ENCODE data around the gene RAPGEF6.
"Not testable (repeated sequence)": the region's sequence is repeated elsewhere in the genome, so short reads cannot be mapped to it uniquely, and the experiment has no call there.

The RAPGEF6 gene

DNA sequence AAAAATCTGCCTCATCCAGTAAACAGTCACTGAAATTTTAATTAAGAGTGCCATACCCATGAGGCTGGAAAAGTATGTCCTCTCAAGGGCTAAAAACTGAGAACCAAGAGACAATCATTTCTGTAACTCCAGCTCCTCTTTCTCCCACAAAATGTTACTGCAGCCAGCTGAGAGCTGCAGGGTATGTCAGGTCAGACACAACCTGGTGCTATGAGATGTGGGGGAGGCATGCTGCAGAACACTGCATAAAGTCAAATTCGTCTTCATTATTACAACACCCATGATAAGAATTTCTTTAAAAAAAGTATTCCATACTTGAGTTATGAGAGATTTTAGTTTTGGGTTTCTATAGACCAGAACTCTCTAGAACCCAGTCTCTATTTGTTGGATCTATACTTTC, 209.0 kb downstream of the RAPGEF6 start:
- no peak for DNase-seq (ENCODE audit: low read depth)

DNA sequence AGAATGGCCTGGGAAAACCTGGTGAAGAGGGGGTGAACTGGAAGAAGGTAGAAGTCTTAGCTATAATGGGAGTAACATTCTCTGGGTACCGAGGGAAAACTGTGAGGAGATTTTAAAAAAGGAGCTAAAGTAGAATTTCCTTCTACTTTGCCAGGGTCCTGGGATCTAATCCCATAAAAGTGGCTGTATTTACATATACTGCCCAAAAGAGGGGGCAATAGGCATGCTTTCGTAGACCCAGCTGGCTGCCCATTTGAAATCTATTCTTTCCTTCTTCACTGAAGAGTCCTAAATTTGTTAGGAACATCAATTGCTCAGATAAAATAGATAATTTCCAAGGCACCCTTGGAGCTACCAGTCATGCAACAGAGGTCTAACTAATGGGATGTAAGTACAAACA, 212.0 kb downstream of the RAPGEF6 start:
- no peak for DNase-seq (ENCODE audit: low read depth)

DNA sequence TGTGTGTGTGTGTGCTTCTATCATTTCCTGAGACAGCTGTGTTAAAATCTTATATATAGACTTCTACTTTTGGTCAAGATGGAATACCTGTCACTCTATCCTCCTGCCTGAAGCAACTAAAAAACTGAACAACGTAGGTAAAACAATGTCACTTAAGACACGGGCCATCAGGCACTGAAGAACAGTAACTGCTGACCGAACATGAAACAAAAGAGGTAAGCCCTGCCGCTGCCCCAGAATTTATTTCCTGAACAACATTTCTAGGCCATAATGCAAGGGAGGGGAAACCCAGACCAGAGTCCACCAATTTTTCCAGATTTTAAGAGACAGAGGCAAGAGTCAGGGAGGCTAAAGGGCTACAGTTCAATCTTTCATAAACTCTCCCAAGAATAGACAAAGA, 215.2 kb downstream of the RAPGEF6 start:
- DNase-seq (ENCODE audit: low read depth): no peak

DNA sequence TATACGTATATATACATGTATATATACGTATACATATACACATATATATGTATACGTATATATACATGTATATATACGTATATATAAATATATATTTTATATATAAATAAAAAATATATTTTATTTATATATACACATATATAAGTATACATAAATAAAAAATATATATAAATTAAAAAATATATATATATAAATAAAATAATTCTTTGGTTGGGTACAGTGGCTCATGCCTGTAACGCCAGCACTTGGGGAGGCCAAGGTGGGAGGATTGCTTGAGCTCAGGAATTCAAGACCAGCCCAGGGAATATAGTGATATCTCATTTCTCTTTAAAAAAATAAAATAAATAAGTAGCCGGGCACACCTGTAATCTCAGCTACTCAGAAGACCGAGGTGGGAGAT, 216.2 kb downstream of the RAPGEF6 start:
- no peak for DNase-seq (ENCODE audit: low read depth)

DNA sequence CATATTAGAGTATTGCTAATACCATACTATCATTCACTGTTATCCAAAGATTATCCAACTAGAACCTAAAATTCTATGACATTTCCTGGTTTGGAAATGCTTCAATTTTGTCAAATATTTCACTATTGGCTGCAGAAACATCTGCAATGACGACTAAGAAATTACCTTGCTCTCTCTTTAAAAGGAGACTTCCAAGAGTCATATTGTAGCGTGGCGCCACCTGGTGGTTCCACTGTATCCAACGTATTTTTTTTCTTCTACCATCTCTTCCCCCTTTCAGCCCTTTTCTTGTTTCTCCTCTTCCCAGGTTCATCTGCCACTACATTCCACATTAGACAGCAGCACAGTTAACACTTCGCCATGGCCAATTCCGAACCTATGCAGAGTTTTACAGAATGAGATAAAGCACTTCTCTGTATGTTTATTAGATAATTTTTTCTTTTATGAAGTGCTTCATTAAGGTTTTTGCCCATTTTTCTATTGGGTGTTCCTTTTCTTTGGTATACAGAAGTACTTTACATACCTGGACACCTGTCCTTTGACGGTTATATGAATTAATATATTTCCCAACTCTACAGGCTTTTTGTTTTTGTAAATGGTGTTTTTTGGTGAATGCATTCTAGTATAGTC, 217.7 kb downstream of the RAPGEF6 start:
- DNase-seq (ENCODE audit: low read depth): peak; percentile 67

DNA sequence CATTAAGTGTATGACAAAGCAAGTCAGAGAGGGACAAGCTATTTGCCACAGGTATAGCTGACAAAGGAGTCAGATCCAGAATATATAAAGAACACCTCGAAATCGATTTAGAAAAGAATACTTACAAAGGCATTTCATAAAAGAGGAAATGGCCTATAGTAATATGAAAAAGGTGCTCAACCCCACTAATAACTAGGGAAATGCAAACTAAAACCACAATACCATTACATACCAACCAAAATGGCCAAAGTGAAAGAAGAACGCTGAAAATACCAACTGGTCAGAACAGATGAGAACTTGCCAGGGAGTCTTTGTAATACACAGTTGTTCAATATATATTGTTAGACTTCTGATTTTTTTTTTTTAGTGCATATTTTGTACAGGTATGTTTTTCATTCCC, 218.3 kb downstream of the RAPGEF6 start:
- no peak for DNase-seq (ENCODE audit: low read depth)

DNA sequence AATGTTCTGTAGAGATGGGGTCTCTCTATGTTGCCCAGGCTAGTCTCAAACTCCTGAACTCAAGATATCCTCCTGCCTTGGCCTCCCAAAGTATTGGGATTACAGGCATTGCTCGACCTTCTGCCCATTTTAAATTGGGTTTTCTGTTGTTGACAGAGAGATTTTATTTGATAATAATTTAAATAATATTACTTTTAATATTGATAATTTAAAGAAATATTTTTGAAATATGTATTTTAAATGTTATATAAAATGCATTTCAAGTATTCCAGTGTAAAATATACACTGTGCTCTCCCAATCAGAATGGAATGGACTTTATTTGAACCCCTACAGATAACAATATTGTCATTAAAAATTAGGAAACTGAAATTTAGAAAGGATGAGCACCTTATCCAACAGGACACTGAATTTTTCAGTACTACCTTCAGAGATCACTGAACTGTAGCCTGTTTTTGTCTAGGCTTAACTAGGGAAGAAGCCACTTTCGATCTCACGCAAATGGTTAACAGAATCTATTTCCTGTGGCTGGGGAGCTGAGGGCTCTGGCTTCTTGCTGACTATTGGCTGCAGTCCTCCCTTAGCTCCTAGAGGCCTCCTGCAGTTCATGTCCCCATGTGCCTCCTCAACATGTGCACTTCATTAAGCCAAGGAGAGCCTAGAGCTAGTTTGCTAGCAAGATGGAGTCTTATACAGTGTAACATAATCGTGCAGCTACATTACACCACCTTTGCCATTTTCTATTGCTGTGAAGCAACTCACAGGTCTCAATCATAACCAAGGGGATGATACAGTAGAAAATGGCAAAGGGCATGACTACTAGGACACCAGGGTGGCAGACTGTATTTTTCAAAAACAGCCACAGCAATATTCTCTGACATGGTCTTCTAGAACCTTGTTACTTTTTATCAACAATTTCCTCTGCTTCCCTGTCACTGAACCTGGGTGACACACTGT, 221.1 kb downstream of the RAPGEF6 start:
- DNase-seq (ENCODE audit: low read depth): no peak

DNA sequence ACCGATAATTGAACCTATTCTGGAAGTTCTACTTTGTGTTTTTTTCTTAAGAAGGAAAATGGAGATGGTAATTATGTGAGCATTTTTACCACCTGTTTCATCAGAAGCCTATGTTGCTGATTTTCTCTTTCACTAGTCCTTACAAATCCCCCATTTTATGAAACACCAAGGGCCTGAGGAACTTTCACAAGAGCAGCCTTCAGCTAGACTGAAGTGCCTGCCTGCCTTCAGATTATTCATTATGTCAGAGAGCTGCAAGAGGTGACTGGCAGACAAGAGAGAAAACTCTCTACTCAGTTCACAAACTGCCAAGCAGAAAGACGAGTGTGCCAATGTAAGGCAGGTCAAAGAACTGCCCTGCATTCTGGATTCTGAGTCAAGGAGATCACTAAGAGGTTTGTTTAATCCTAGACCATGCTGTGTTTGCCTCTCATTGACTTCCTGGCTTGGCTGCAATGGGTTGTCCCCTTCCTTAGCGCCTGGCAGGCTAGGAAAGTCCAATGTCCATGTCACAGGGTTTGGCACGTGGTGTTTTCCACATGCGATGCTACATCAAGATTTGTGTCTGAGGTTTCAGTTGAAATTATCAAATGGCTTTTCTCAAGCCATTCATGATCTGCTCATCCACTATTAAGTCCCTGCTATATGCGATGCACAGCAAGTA, 227.9 kb downstream of the RAPGEF6 start:
- no peak for DNase-seq (ENCODE audit: low read depth)

DNA sequence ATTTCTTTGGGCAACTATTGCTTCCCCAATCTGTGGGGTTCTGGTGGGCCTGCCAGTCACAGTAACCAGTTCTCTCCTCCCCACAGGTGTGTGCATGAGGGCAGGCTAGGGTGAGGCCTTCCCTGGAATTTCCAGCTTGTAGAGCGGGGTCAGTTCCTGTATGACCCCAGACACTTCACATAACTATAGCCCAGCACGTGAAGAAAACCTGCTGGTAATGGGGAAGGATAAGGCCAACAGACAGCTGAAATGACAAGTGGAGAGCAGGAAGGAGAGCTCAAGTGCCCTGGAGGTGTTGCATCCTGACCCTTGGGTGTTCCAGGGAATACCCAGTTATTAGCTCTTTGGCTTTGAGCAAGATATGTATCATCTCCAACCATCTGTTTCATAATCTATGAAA, 229.0 kb downstream of the RAPGEF6 start:
- DNase-seq (ENCODE audit: low read depth): no peak

DNA sequence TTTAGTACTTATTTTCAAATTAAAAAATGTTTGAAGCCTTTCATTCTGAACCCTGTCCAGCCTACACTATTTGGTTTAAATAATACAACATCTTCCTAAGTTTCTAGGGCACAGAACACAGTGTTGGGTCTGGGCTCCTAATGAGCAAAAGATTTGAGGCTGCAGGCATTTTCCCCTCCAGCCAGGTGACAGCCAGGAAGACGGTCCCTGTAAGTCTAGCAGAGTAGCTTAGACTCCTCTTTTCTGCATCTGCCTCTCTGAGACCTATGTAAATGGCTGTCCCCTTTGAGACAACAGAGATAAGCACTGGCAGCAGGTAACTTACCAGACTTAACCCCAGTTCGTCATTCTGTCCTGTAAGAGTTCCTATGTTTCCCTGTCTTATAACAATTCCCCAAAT, 229.4 kb downstream of the RAPGEF6 start:
- DNase-seq (ENCODE audit: low read depth): no peak

DNA sequence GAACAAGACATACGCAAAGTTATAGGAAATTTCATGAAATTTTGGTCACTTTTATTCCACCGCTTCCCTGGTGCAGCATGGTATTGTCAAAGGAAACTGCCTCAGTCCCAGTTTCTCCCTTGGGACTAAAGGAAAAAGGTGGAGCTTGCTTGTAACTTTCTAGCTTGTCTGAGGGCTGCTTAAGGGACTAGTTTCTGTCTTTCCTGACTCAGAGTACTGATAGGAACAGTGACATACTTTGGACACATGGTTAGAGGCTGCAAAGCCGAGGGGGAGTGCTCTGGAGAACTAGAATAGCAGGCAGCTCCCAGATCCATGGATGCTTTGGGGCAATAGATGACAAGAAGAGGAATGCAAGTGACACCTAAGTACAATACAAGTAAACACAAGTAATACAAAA, 234.4 kb downstream of the RAPGEF6 start:
- no peak for DNase-seq (ENCODE audit: low read depth)

DNA sequence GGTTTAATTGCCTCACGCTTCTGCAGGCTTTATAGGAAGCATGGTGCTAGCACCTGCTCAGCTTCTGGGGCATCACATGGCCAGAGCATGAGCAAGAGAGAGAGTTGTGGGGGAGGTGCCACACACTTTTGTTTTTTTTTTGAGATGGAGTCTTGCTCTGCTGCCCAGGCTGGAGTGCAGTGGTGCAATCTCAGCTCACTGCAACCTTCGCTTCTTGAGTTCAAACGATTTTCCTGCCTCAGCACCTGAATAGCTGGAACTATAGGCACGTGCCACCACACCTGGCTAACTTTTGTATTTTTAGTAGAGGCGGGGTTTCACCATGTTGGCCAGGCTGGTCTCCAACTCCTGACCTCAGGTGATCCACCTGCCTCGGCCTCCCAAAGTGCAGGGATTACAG, 236.0 kb downstream of the RAPGEF6 start:
- DNase-seq (ENCODE audit: low read depth): not testable (repeated sequence)

DNA sequence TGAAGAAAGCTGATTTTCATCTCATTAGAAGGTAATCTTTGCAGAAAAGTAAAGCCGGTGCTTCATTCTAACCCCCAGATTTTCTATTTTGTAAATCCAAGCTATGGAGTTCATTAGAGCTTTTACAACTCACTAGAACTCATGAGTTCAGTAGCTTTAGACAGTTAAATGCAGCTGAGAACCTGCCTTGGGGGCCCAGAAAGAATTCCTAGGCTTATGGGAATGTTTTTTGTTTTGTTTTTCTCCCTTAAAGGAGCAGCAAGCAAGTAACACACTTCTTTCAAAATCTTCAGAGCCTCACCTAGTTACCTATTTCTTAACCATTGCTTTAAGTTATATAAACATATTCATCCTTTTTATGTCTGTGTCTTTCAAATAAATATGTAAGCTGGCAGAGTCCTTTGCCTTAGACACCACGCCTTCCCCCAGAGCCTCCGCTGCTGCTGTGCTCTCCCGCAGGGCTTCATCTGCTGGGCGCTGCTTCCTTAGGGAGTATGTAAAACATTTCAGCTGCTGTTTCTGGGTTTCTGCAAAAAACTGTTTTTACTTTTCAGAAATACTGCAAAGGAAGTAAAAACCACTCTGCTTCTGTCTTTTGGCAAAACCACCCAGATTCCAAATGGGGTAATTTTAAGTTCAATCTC, 238.3 kb downstream of the RAPGEF6 start:
- DNase-seq (ENCODE audit: low read depth): no peak

DNA sequence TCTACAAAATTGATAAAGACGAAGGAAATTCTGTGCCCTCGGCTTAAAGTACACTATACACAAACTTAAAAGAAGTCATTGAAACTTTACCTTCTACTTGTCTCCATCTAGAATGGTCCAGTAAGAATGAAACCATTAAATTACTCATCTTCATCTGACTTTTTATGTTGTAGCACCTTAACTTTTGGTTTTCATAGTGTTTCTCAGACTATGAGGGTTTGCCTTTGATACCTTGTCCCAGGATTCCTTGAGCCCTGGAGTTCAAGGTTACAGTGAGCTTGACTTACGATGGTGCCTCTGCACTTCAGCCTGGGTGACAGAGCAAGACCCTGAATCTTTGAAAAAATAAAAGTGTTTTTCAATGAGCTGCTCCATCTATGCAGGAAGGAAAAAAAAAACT, 239.0 kb downstream of the RAPGEF6 start:
- DNase-seq (ENCODE audit: low read depth): no peak

DNA sequence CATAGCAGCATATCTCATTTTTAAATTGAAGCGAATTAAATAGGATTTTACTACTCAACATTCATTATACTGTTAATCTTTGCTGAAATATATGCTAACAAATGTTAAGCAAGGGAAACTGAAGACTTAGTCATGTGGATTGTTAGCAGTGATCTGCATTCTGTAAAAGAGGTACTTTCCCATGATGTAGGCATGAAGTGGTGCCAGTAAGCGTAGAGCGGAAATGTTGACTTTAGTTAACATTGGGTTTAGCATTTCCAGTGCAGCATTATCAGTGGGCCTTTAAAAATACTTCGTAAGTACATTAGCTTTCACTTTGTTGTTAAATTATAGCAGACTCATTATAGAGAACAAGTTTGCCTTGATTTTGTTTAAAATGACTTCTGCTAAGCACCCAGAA, 240.9 kb downstream of the RAPGEF6 start:
- no peak for DNase-seq (ENCODE audit: low read depth)

DNA sequence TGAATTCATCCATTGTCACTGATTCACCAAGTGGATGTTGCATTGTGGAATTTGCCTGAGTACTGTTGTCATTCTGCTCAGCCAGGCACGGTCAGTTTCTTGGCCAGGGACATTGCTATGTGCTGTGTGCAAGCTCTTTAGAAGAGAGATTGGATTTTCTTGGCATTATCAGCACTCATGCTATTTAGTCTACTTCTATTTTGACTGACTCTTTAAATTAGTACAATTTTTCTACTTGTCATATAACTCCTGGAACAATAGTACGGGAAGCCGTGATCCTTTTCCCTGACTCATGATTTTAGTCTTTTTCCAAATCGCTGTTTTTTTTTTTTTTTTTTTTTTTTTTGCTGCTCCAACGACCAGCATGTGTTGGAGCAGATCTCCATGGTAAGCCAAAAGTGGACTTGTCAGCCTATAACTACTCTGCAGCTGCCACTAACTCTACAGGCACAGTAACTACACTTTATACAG, 241.5 kb downstream of the RAPGEF6 start:
- no peak for DNase-seq (ENCODE audit: low read depth)

DNA sequence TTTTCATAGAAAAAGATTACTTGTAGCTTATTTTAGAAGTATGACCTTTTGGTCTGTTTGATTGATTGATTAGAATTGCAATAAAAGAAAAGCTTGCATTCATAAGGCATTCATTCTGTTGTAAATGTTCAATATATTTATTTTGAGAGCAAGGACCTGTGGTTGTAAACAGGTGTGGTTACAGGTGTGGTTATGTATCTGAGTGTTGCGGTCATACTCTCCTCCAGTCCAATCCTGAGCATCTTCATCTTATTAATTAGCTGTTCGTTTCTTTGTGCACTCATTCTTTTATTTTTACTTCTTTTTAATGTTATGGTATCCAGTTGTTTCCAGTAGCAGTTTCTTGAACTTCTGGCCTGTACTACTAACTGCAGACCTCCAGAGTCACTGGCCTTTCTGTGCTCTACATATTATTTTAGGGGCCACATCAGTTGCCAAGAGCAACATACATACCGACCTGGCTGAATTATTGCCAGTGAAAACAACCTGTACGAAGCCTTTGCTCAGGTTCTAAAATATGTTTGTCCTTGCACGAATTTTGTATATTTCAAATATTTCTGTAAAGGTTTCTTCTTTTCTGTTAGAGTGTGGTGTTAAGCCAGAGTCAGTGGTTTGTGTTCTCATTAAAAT, 242.4 kb downstream of the RAPGEF6 start:
- DNase-seq (ENCODE audit: low read depth): no peak

DNA sequence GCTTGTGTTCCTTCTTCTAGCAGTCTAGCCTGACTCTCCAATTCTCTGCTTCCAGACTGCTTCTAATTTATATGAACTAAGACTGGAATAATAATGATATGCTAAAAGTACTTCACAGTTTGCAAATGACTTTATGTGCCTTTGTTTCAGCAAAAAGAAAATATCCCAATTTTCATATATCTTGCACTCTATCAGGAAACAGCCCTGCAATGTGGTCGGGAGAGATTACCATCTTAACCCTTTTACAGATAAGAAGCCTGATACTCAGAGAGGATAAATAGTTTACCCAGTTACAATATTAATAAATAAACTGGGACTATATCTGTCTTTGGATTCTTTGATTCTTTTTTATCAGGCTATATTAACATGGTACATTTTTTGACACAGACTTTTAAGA, 245.2 kb downstream of the RAPGEF6 start:
- DNase-seq (ENCODE audit: low read depth): no peak

DNA sequence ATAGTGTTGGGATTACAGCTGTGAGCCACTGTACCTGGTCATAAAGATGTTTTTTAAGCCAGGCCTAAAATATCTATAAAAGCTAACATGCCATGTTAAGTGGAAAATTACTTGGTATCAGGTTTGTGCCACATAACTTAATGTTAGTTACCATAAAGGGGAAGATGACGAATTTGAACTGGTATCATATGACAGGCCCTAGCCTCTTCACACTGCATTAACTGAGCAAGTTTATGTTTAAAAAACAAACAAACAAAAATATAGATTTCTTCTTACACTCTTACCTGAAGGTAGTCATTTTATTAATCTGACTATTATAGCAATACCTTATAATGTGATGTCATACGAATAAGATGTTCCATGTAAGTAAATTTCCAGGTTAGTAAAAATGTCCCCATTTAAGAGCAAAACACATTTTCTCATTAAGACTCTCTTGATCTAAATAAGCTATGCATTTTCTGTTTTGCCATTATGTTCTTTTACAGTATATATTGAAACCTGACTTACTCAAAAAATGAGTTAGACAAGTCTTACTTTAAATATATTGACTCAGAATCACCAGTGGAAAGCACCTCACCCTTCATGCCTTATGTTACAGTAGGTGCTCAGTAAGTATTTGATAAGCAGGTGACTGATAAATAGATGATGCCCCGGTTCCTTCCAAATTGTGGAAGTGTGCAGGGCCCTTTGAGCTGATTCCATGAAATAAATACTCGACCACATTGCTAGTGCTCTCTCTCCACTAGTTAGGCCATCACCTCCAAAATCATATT, 245.7 kb downstream of the RAPGEF6 start:
- no peak for DNase-seq (ENCODE audit: low read depth)

DNA sequence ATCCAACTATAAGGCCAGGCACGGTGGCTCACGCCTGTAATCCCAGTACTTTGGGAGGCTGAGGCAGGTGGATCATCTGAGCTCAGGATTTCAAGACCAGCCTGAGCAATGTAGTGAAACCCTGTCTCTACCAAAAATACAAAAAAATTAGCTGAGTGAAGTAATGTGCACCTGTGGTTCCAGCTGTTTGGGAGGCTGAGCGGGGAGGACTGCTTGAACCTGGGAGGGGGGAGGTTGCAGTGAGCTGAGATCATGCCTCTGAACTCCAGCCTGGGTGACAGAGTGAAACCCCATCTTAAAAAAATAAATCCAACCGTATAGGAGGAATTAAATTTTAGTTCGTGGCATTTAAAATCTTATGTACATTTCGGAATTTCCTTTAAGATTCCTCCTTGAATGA, 247.8 kb downstream of the RAPGEF6 start:
- DNase-seq (ENCODE audit: low read depth): no peak

DNA sequence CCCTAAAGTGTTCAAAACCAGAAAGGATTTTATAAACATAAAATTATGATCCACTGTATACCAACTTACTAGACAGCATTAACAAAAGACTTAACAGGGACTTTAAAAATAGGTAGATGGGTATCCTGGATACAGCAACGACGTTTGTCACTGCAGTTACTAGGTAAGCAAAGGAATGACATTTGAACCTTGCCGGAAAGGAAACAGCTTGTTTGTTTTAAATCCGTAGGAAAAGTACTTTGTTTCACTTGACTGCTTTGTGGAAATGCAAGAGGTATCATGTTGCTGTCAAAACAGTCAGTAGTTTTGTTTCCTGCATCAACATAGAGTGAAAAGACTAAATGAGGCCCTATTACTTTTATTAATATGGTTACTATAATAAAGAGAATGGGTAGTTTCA, 248.2 kb downstream of the RAPGEF6 start:
- no peak for DNase-seq (ENCODE audit: low read depth)

Data from activated T-cell treated with anti-CD3 and anti-CD28 coated beads for 48 hours (primary cell).